Osteocyte (in vitro differentiated cells): Measurements from ENCODE around the gene RBM4B. TPM values are rescaled to one million over a fixed set of nuclear protein-coding genes. Genes with fewer than 3 reads are reported as not detected.

Source experiments
- DNase-seq: peaks from one replicate; pipeline ENCODE4 v3.0.0; 2021; ENCODE audit warnings: mixed read lengths; ENCODE audit not compliant: unreplicated experiment; ENCODE audit errors: extremely low spot score
- H3K27ac Mint-ChIP-seq: one replicate; pipeline ENCODE4 v1.8.0; 2021; ENCODE audit warnings: mild to moderate bottlenecking, mixed read lengths; ENCODE audit not compliant: unreplicated experiment
- H3K27me3 Mint-ChIP-seq: one replicate; pipeline ENCODE4 v1.8.0; 2021; ENCODE audit warnings: mixed read lengths; ENCODE audit not compliant: unreplicated experiment
- H3K36me3 Mint-ChIP-seq: one replicate; pipeline ENCODE4 v1.8.0; 2021; ENCODE audit warnings: mixed read lengths; ENCODE audit not compliant: unreplicated experiment
- H3K4me1 Mint-ChIP-seq: one replicate; pipeline ENCODE4 v1.8.0; 2021; ENCODE audit warnings: mixed read lengths; ENCODE audit not compliant: unreplicated experiment
- H3K4me3 Mint-ChIP-seq: one replicate; pipeline ENCODE4 v1.8.0; 2021; ENCODE audit warnings: mild to moderate bottlenecking, moderate library complexity, mixed read lengths; ENCODE audit not compliant: unreplicated experiment
- H3K9me3 Mint-ChIP-seq: one replicate; pipeline ENCODE4 v1.8.0; 2021; ENCODE audit warnings: mixed read lengths; ENCODE audit not compliant: unreplicated experiment
- total RNA-seq: library from RNA; stranded (reverse); gene quantifications from 2 replicates; pipeline ENCODE4 v1.2.1, GENCODE V29; 2021
- TF ChIP-seq, protein P1 (sequence below): fragments of 200-600 bp; sonication (generic); IDR thresholded peaks from 2 replicates; pipeline ENCODE4 v1.5.0; 2021; ENCODE audit warnings: antibody characterized with exemption, mild to moderate bottlenecking, moderate library complexity

RBM4B gene
- total RNA-seq, 1 donor from 2014 or later, result 31.4 TPM

DNA sequence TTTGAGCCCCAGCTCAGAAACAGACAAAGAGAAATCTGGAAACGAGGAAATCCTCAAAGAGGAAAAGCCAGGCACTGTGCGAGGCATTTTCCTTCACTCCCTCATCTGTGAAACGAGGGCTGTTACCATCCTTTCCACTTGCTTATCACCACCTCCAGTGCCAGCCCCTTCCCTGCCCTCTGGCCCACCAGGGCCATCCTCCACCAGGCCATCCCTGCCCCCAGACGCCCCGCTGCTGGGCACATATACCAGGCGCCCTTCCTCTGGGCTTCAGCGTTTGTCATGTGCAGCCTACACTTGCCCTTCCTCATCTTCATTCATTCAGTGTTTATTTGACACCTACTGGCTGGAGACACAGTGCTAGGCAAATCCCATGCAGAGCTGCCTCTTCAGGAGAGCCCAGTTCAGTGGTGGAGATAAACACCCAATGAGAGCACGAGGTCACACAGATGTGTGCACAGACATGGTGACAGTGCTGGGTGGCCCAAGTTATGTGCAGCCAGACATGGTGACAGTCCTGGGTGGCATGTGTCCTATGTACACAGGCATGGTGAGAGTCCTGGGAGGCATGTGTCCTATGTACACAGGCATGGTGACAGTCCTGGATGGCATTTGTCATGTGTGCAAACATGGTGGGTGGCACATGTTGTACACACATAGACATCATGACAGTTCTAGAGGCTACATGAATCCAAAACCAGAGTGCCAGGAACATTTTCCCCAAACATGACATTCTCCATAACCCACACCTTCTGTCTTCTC, 41.6 kb upstream of the RBM4B start:
- Mint-ChIP-seq H3K9me3 (no peaks in the 10 kb centered on the region), H3K36me3 (no peaks in the 10 kb centered on the region), H3K27ac (no peak overlapping the region), H3K27me3 (no peaks in the 10 kb centered on the region), H3K4me3 (no peak overlapping the region), H3K4me1 (peaks cover 12% of the 10 kb centered on the region)
- TF ChIP-seq, protein P1, sequence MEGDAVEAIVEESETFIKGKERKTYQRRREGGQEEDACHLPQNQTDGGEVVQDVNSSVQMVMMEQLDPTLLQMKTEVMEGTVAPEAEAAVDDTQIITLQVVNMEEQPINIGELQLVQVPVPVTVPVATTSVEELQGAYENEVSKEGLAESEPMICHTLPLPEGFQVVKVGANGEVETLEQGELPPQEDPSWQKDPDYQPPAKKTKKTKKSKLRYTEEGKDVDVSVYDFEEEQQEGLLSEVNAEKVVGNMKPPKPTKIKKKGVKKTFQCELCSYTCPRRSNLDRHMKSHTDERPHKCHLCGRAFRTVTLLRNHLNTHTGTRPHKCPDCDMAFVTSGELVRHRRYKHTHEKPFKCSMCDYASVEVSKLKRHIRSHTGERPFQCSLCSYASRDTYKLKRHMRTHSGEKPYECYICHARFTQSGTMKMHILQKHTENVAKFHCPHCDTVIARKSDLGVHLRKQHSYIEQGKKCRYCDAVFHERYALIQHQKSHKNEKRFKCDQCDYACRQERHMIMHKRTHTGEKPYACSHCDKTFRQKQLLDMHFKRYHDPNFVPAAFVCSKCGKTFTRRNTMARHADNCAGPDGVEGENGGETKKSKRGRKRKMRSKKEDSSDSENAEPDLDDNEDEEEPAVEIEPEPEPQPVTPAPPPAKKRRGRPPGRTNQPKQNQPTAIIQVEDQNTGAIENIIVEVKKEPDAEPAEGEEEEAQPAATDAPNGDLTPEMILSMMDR, result no peak
- no peak for DNase-seq

DNA sequence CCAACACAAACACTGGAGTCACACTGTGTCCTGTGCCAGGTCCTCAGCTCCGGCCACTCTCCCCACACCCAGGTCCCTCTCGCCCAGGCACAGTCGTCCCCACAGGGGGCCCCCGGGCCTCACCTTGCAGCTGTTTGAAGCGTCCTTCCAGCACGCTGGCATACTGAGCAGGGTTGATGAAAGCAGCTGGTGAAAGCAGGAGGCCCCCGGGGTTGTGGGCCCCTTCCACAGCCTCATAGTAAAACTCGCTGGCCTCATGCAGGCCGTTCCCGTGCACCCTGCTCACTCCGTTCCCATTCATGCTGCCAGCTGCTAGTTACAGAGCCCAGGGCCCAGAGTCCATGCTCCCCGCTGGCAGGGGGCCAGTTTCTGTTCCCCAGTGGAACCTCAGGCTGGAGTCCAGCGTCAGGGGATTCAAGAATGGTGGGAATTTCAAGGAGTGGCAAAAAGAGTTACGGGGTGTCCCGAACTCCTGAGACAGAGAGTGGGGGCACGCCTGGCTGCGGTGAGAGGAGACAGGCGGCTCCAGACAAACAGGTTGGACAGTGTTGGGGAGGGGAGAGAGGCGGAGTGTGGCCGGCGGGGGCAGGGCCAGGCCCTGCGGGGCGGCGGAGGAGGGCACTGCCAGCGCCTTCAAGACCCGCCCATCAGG, 40.8 kb upstream of the RBM4B start:
- H3K36me3 Mint-ChIP-seq, result no peaks in the 10 kb centered on the region
- H3K27ac Mint-ChIP-seq, result no peak overlapping the region
- no peak overlapping the region for H3K4me3 Mint-ChIP-seq
- no peaks in the 10 kb centered on the region for H3K9me3 Mint-ChIP-seq
- H3K4me1 Mint-ChIP-seq, result peaks cover 12% of the 10 kb centered on the region
- DNase-seq, result no peak
- TF ChIP-seq, protein P1, result no peak
- H3K27me3 Mint-ChIP-seq, result no peaks in the 10 kb centered on the region

GRCh38 chr11:66717925-66718319, 40.2 kb upstream of the RBM4B start:
- Mint-ChIP-seq H3K4me1 (peaks cover 12% of the 10 kb centered on the region), H3K27ac (no peak overlapping the region), H3K4me3 (no peak overlapping the region)

DNA sequence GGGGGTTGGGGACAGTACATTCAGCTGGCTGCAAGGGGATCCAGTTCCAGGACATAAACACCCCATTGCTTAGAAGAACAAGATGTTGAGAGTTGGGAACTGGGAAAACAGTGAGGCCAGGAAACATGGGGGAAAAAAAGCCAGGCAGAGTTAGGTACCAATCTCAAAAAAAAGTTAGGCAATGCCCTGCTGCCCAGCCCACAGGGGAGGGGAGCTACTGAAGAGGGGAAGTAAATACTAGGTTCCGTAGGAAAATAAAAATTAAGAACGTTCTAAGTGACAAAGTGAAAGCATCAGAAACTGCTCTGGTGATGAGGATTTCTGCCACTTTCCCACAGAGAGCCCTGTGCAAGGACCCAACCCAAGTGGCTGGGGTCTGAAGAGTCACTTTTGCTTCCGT, 39.3 kb upstream of the RBM4B start:
- no peak overlapping the region for H3K27ac Mint-ChIP-seq
- TF ChIP-seq, protein P1, result no peak
- H3K36me3 Mint-ChIP-seq, result no peaks in the 10 kb centered on the region
- peaks cover 12% of the 10 kb centered on the region for H3K4me1 Mint-ChIP-seq
- H3K4me3 Mint-ChIP-seq, result no peak overlapping the region
- no peak for DNase-seq
- no peaks in the 10 kb centered on the region for H3K9me3 Mint-ChIP-seq
- H3K27me3 Mint-ChIP-seq, result no peaks in the 10 kb centered on the region

More at GRCh38 chr11:66717925-66718319, 40.2 kb upstream of the RBM4B start:
- TF ChIP-seq, protein P1, result no peak
- no peaks in the 10 kb centered on the region for H3K9me3 Mint-ChIP-seq
- H3K27me3 Mint-ChIP-seq, result no peaks in the 10 kb centered on the region
- DNase-seq, result no peak
- H3K36me3 Mint-ChIP-seq, result no peaks in the 10 kb centered on the region

- Mint-ChIP-seq H3K4me1 (peaks cover 9% of the 10 kb centered on the region), H3K36me3 (no peaks in the 10 kb centered on the region)
- TF ChIP-seq, protein P1, result no peak
Measured at GRCh38 chr11:66715346-66716085, 37.8 kb upstream of the RBM4B start.

More at GRCh38 chr11:66715346-66716085, 37.8 kb upstream of the RBM4B start:
- Mint-ChIP-seq H3K27ac (no peak overlapping the region), H3K27me3 (no peaks in the 10 kb centered on the region), H3K4me3 (no peak overlapping the region), H3K9me3 (no peaks in the 10 kb centered on the region)
- DNase-seq, result no peak
